ENCODE measurements around the gene PARD3B. TPM values are rescaled to one million over a fixed set of nuclear protein-coding genes. Genes with fewer than 3 reads are reported as not detected.

PARD3B gene
- total RNA-seq, 1 experiment from 2014 or later: 2.0 TPM

- Histone ChIP-seq H3K9ac (ENCODE audit: low read length) (no peak overlapping the region), H3K9me3 (ENCODE audit: control insufficient read depth in 1 of 2, insufficient read depth in 1 of 2, low read depth in 1 of 2, low read length in 2 of 2) (no peaks in the 10 kb centered on the region), H2AFZ (ENCODE audit: low read depth, low read length, poor library complexity, severe bottlenecking) (no peak overlapping the region), H3K36me3 (ENCODE audit: control insufficient read depth in 1 of 2, insufficient read depth in 2 of 2, low read length in 2 of 2) (no peaks in the 10 kb centered on the region), H3K9me2 (ENCODE audit: insufficient read depth) (no peaks in the 10 kb centered on the region), H3K27me3 (ENCODE audit: insufficient read depth, low read length) (no peaks in the 10 kb centered on the region), H3K4me2 (ENCODE audit: low read length) (no peak overlapping the region), H3K79me2 (ENCODE audit: insufficient read depth, low read length) (no peaks in the 10 kb centered on the region), H3K4me3 (replicated peaks in 1 of 2; ENCODE audit: low read depth in 1 of 2, low read length in 2 of 2) (no peak overlapping the region), H4K20me1 (ENCODE audit: insufficient read depth) (no peaks in the 10 kb centered on the region), H3K27ac (ENCODE audit: low read depth, low read length) (no peak overlapping the region), H3K4me1 (ENCODE audit: control insufficient read depth in 1 of 2, insufficient read depth in 2 of 2, low read length in 2 of 2) (no peaks in the 10 kb centered on the region)
- ChIA-PET RAD21 (ENCODE audit: low non-redundant PET in 1 of 2, low total read pairs in 2 of 2, uncharacterized antibody in 2 of 2, unreplicated experiment in 2 of 2) (no interaction called here), CTCF (no interaction called here), POLR2A (no interaction called here)
- TF ChIP-seq EZH2 (IDR thresholded peaks at IDR 0.05) (no peak), FOSL1 (IDR thresholded peaks at IDR 0.05; ENCODE audit: low read depth) (no peak)
- intact Hi-C loops (cut with micrococcal nuclease): loop anchor here (5.0 kb wide), 1 partner anchor 1433 kb away; no protein-coding TSS in a partner anchor
- no TSS peak for BruUV-seq (replicated peaks)
- no peak for DNase-seq (ENCODE audit: low read depth, low spot score)
- ATAC-seq: no peak
Measured at GRCh38 chr2:205580212-205580987, 1035.1 kb downstream of the PARD3B start.

- H3K27me3 ChIP-seq (ENCODE audit: insufficient read depth, low read length): no peaks in the 10 kb centered on the region
- H3K9me3 ChIP-seq (ENCODE audit: control insufficient read depth in 1 of 2, insufficient read depth in 1 of 2, low read depth in 1 of 2, low read length in 2 of 2): no peaks in the 10 kb centered on the region
- no peaks in the 10 kb centered on the region for H3K36me3 ChIP-seq (ENCODE audit: control insufficient read depth in 1 of 2, insufficient read depth in 2 of 2, low read length in 2 of 2)
- DNase-seq (ENCODE audit: low read depth, low spot score) (no peak), ATAC-seq (no peak)
- H3K4me1 ChIP-seq (ENCODE audit: control insufficient read depth in 1 of 2, insufficient read depth in 2 of 2, low read length in 2 of 2): no peaks in the 10 kb centered on the region
- ChIA-PET RAD21 (ENCODE audit: low non-redundant PET in 1 of 2, low total read pairs in 2 of 2, uncharacterized antibody in 2 of 2, unreplicated experiment in 2 of 2) (no interaction called here), POLR2A (no interaction called here), CTCF (no interaction called here)
- no peak for TF ChIP-seq CTCF (IDR thresholded peaks at IDR 0.05 in 2 of 3, conservative IDR thresholded peaks at IDR 0.05 in 1 of 3; ENCODE audit: borderline replicate concordance in 1 of 3, insufficient read depth in 1 of 3, low read depth in 2 of 3, low read length in 2 of 3)
- no peak for TF ChIP-seq RAD21 (IDR thresholded peaks at IDR 0.05; ENCODE audit: low read depth)
- no peak for TF ChIP-seq EGR1 (IDR thresholded peaks at IDR 0.05; ENCODE audit: low read depth)
- TF ChIP-seq MAX (IDR thresholded peaks at IDR 0.05): no peak
- no peak for TF ChIP-seq REST (IDR thresholded peaks at IDR 0.05; ENCODE audit: low read depth)
- TF ChIP-seq EZH2phosphoT487 (IDR thresholded peaks at IDR 0.05; ENCODE audit: borderline replicate concordance): no peak
- no peak for TF ChIP-seq CEBPB (IDR thresholded peaks at IDR 0.05; ENCODE audit: low read depth)
- no peak for TF ChIP-seq SRF (IDR thresholded peaks at IDR 0.05; ENCODE audit: low read depth)
- BruUV-seq (replicated peaks): no TSS peak
- H4K20me1 ChIP-seq (ENCODE audit: insufficient read depth): no peaks in the 10 kb centered on the region
- no peak overlapping the region for H3K27ac ChIP-seq (ENCODE audit: low read depth, low read length)
- no peak overlapping the region for H3K4me2 ChIP-seq (ENCODE audit: low read length)
- H3K9me2 ChIP-seq (ENCODE audit: insufficient read depth): no peaks in the 10 kb centered on the region
- no peak overlapping the region for H3K9ac ChIP-seq (ENCODE audit: low read length)
- intact Hi-C loops (cut with micrococcal nuclease): loop anchor here (5.0 kb wide), 1 partner anchor 1435 kb away; no protein-coding TSS in a partner anchor
- H3K4me3 ChIP-seq (replicated peaks in 1 of 2; ENCODE audit: low read depth in 1 of 2, low read length in 2 of 2): no peak overlapping the region
- H2AFZ ChIP-seq (ENCODE audit: low read depth, low read length, poor library complexity, severe bottlenecking): no peak overlapping the region
- H3K79me2 ChIP-seq (ENCODE audit: insufficient read depth, low read length): no peaks in the 10 kb centered on the region
Measured at GRCh38 chr2:205582366-205582765, 1037.1 kb downstream of the PARD3B start.
